Type B pancreatic cell (in vitro differentiated cells): ENCODE data around the gene TTLL13. TPM values are rescaled to one million over a fixed set of nuclear protein-coding genes. Genes with fewer than 3 reads are reported as not detected.

Experiments
- DNase-seq: peaks from one replicate; pipeline ENCODE4 v3.0.0; 2021; ENCODE audit warnings: mixed read lengths; ENCODE audit not compliant: unreplicated experiment; ENCODE audit errors: extremely low spot score
- H3K27ac Mint-ChIP-seq: 2 replicates; pipeline ENCODE4 v1.8.0; 2021; ENCODE audit warnings: mild to moderate bottlenecking, mixed read lengths
- H3K27me3 Mint-ChIP-seq: 2 replicates; pipeline ENCODE4 v1.8.0; 2021; ENCODE audit warnings: mixed read lengths
- H3K36me3 Mint-ChIP-seq: 2 replicates; pipeline ENCODE4 v1.8.0; 2021; ENCODE audit warnings: mixed read lengths
- H3K4me1 Mint-ChIP-seq: one replicate; pipeline ENCODE4 v1.8.0; 2021; ENCODE audit warnings: mixed read lengths; ENCODE audit not compliant: unreplicated experiment
- H3K4me3 Mint-ChIP-seq: 2 replicates; pipeline ENCODE4 v1.8.0; 2021; ENCODE audit warnings: mild to moderate bottlenecking, mixed read lengths
- H3K9me3 Mint-ChIP-seq: 2 replicates; pipeline ENCODE4 v1.8.0; 2021; ENCODE audit warnings: mixed read lengths
- total RNA-seq: library from RNA; stranded (reverse); gene quantifications from 2 replicates; pipeline ENCODE4 v1.2.1, GENCODE V29; 2021; ENCODE audit warnings: low replicate concordance
- TF ChIP-seq, protein P1 (sequence below): fragments of 200-600 bp; sonication (generic); conservative IDR thresholded peaks from 2 replicates; pipeline ENCODE4 v1.5.0; 2021; ENCODE audit warnings: antibody characterized with exemption, mild to moderate bottlenecking

The TTLL13 gene
- total RNA-seq, 1 donor from 2014 or later, result 0.58 TPM

DNA sequence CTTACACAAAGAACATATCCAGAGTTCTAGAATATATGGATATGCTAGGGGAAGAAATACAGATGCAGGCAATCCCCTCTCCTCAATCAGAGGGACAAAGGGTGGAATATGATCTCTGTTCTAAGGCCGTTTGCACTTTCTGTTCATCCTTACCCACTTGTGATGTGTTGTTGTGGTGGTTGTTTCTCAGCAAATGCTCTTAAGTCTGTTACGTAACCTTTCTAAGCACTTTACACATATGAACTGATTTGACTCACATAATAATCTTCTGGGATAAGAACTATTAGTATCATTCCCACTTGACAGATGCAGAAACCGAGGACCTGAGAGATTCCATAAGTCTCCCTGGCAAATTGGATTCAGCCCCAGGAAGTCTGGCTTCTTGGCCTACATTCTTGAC, 56.6 kb downstream of the TTLL13 start:
- TF ChIP-seq, protein P1, sequence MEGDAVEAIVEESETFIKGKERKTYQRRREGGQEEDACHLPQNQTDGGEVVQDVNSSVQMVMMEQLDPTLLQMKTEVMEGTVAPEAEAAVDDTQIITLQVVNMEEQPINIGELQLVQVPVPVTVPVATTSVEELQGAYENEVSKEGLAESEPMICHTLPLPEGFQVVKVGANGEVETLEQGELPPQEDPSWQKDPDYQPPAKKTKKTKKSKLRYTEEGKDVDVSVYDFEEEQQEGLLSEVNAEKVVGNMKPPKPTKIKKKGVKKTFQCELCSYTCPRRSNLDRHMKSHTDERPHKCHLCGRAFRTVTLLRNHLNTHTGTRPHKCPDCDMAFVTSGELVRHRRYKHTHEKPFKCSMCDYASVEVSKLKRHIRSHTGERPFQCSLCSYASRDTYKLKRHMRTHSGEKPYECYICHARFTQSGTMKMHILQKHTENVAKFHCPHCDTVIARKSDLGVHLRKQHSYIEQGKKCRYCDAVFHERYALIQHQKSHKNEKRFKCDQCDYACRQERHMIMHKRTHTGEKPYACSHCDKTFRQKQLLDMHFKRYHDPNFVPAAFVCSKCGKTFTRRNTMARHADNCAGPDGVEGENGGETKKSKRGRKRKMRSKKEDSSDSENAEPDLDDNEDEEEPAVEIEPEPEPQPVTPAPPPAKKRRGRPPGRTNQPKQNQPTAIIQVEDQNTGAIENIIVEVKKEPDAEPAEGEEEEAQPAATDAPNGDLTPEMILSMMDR, result no peak
- no peak for DNase-seq
- Mint-ChIP-seq H3K27me3 (no peaks in the 10 kb centered on the region), H3K9me3 (no peaks in the 10 kb centered on the region), H3K36me3 (no peaks in the 10 kb centered on the region), H3K27ac (no peak overlapping the region), H3K4me3 (no peak overlapping the region), H3K4me1 (peaks cover 13% of the 10 kb centered on the region)

DNA sequence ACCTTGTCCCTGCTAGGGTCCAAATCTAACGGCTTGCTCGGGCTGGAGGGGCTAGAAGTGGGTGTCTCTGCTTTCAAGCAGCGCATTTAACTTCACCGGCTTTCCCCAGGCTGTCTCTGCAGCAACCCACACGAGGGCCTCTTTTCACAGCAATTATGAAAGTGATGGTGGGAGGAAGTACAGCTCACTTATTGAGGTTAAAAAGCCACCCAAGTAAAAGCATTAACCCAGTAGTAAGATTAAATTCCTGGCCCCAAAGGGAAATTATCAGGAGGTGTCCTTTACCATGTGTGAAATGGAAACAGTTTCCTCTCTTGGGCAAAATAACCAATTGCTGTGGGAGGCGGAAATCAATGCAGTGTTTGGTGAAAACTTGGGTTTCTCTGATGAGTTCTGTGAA, 57.2 kb downstream of the TTLL13 start:
- no peaks in the 10 kb centered on the region for H3K9me3 Mint-ChIP-seq
- no peak for DNase-seq
- H3K4me3 Mint-ChIP-seq, result no peak overlapping the region
- H3K36me3 Mint-ChIP-seq, result no peaks in the 10 kb centered on the region
- H3K4me1 Mint-ChIP-seq, result peaks cover 13% of the 10 kb centered on the region
- TF ChIP-seq, protein P1, result no peak
- H3K27ac Mint-ChIP-seq, result no peak overlapping the region
- no peaks in the 10 kb centered on the region for H3K27me3 Mint-ChIP-seq

DNA sequence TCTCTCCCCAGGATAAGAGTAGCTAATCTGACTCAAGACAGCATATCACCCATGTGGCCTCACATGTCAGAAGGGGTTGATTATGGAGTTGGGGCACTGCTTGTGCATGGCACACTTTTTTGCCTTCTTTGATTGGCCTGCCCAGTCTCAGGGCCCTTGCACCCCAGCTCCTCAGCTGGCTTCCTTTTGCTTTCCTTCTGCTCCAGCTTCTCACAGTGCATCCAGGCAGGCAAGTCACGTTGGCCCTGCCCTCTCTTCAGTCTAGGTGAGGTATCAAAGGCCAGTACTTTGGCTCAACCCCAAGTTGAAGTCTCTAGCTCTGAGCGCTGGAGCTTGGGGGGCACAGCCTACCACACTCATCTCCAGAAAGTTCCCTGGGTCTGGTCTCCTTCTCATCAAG, 58.3 kb downstream of the TTLL13 start:
- Mint-ChIP-seq H3K27me3 (no peaks in the 10 kb centered on the region), H3K4me3 (no peak overlapping the region), H3K27ac (no peak overlapping the region), H3K9me3 (no peaks in the 10 kb centered on the region), H3K36me3 (no peaks in the 10 kb centered on the region), H3K4me1 (peaks cover 13% of the 10 kb centered on the region)
- TF ChIP-seq, protein P1, result no peak
- DNase-seq, result no peak

DNA sequence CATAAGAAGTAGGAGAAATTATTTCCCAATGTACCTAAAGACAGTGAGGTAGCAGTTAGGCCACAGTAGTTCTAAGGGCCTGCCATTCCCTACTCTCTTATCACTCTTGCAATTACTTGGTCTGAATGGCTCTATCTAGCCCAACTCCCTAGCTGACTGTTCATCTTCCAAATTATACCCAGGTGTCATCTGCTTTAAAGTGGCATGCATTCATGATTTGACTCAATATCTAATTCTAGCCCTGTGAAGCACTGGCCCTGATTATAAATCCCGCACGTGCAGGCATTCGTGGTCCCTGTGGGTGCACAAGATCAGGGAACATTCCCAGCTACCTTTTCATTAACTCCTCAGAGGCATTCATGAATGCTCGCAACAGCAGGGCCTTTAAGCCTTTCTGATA, 59.7 kb downstream of the TTLL13 start:
- Mint-ChIP-seq H3K27ac (no peak overlapping the region), H3K27me3 (no peaks in the 10 kb centered on the region), H3K36me3 (no peaks in the 10 kb centered on the region), H3K4me1 (peaks cover 13% of the 10 kb centered on the region), H3K4me3 (no peak overlapping the region), H3K9me3 (no peaks in the 10 kb centered on the region)
- DNase-seq, result no peak
- TF ChIP-seq, protein P1, result no peak

Other genes starting within 250 kb of the TTLL13 start
- 34.7 and 47.2 TPM in 2 replicates for gene ZNF710, start 248.2 kb upstream of the TTLL13 start, total RNA-seq
- 225 and 247 TPM in 2 replicates for gene IDH2, start 147.1 kb upstream of the TTLL13 start, total RNA-seq
- 28.0 and 28.9 TPM in 2 replicates for gene SEMA4B, start 48.2 kb upstream of the TTLL13 start, total RNA-seq
- 31.6 and 36.8 TPM in 2 replicates for gene CIB1, start 15.6 kb upstream of the TTLL13 start, total RNA-seq
- 6.1 and 9.6 TPM in 2 replicates for gene GDPGP1, start 15.3 kb upstream of the TTLL13 start, total RNA-seq
- gene NGRN, start 16.1 kb downstream of the TTLL13 start, total RNA-seq, result 79.2 and 103 TPM in 2 replicates
- 4.8 and 5.5 TPM in 2 replicates for gene ZNF774, start 102.7 kb downstream of the TTLL13 start, total RNA-seq
- gene IQGAP1, start 138.7 kb downstream of the TTLL13 start, total RNA-seq, result 80.4 and 131 TPM in 2 replicates